Stimulated activated CD8-positive, alpha-beta memory T cell treated with anti-CD3 and anti-CD28 coated beads, Interleukin-7, amount 100 ng/mL, for 1 hour (primary cell): ENCODE results near the gene SAXO2.
A peak's percentile ranks its signal among the peaks of the same experiment; 100 is the strongest.
"Not testable (repeated sequence)": the region's sequence is repeated elsewhere in the genome, so short reads cannot be mapped to it uniquely, and the experiment has no call there.

ENCODE experiments used
- DNase-seq, 2 donors: peaks; one replicate each; pipeline ENCODE4 v3.0.0-alpha.2; 2020; ENCODE audit warnings: low read depth in 2 of 2

The SAXO2 gene, protein sequence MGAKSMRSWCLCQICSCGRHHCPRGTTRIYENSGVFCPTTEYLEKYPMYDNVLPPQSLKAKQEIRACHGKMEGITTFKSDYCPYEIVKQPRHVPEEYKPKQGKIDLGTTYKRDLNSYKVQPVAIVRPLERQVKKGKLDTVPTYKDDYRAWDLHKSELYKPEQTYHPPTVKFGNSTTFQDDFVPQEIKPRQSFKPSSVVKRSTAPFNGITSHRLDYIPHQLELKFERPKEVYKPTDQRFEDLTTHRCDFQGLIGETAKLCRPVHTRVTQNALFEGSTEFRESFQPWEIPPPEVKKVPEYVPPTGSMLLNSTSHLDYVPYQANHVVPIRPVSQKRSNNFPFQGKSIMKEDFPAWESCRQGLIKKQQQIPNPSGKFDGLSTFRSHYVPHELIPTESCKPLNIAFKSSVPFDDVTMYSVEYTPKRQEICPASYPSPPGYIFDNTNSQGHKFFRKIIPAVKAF

DNA sequence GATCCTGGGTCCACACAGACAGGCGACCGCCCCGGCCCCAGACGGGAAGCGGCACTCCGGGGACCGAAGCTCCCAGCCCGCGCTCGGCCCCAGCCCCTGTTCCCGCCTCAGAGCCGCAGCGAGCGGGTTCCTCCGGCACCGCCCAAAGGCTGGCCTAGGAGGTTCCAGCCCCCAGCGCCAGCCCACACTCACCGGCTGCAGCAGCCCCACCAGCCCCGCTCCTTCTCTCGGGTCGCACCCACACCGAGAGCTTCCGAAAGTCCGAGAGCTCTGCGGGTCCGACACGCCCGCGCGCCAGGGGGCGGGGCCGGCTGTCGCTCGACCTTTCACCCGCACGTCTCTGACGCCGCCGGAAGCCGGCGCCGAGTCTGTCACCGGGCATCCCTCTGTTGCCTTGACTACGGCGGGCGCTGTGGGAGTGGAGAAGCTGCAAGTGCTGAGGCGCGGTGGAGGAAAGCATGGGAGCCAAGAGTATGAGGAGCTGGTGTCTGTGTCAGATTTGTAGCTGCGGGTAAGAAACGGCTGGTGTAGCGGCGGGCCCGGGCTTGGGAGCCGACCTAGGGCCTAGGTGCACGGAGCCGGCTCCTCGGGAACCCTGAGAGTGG is at the start of gene SAXO2, which contains the start of gene EFL1:
SAXO2 (plus strand) TSS at position 397 of the 605 bp plus-strand sequence; CDS start at position 459, 62 bp downstream.
EFL1 (minus strand) TSS at position 313 of the 605 bp plus-strand sequence. CDS start 956 bp downstream, outside the sequence.
- peak; percentile 70 to 85 for DNase-seq

GRCh38 chr15:82216092-82216491 is 46.5 kb upstream of the SAXO2 start:
- DNase-seq, result not testable (repeated sequence)

DNA sequence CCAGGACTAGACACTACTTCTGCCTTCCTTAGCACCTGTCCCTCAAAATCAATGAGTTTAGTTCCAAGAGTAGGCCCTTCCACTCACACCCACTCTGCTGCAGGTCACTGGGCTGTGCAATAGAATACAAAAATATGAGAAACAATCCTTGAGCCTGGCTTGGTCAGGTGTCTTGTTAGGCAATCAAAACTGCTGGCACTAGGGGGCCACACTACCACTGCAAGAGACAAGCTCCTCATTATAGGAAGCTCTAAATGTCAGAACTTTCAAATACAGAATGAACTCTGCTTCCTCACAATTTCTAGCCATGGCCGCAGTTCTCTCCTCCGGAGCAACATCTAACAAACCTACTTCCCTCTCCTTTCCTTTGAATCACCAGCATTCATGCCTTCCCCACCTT is 41.1 kb upstream of the SAXO2 start:
- not testable (repeated sequence) for DNase-seq

GRCh38 chr15:82228750-82229149 is 33.9 kb upstream of the SAXO2 start:
- no peak for DNase-seq

GRCh38 chr15:82231233-82231632 is 31.4 kb upstream of the SAXO2 start:
- DNase-seq, result no peak

GRCh38 chr15:82231842-82232241 is 30.8 kb upstream of the SAXO2 start:
- DNase-seq, result no peak

GRCh38 chr15:82237944-82238534 is 24.6 kb upstream of the SAXO2 start:
- DNase-seq, result not testable (repeated sequence)

DNA sequence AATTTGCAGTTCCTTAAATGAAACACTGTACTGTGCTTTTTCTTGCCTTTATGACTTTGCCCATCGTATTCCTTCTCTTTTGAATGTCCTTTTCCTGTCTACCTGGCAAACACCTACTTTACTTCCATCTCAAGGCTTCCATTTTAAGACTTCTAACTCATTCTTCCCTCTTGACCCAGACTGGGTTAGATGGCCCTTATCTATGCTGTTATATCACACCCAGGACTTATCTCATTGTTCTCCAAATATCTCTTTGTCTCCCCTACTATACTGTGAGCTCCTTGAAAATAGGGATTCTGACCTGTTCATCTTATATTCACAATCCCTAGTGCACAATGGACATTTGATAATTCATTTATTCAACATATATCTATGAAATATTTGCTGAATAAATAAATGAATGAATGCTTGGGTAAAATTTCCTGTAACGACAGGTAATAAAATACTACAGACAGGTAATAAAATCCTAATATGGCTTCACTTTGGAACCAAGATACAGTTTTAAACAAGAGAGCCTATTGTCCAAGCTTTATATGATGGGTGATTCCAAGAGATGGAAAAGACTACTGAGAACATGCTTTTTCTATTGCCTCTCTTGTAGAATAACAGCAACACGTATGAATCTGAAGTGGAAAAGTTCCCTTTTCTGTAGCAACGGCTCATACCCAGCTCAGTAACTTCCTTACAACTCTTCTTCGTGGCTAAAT is 22.8 kb upstream of the SAXO2 start:
- DNase-seq, result no peak

DNA sequence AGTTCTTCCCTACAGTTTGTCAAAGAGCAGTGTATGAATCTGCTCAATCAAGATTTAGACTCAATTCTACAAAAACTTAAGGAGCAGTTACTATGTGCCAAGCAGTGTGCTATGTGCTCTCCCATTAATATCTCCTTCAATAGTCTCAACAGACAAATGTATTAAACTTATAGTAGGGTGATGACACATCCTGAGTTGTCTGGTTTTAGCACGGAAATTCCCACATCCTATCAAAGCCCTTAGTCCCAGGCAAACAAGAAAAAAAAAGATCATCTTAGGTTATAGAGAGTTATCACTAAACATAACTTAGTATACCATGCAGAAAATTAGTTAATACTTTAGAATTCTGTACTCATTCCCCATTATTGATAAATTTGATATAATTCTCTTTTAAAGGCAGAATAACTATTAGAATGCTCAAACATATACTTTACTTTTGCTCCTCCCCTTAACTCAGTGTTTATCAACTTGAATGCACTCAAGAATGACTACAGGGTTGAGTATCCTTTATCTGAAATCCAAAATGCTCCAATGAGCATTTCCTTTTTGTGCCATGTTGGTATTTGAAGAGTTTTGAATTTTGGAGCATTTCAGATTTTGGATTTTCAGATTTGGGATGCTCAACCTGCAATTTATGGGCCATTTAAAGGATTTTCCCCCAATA is 20.6 kb upstream of the SAXO2 start:
- DNase-seq, result not testable (repeated sequence)

DNA sequence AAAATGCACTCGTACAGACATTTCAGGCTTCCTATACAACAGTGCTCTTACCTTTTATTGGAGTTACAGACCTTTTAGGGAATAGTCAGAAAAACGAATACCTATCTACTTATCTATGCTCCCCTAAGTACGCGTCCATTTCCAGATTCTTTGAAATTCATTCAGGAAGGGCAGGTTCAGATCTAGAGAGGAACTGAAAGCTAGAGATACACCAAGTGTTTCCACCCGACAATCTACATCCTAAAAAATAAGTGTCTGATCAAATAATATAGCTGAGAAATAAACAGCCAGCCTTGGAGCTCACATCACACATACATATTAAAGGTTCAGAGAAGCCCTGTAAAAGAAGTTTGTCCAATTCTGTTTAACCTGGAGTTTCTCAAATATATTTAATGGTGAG is 19.0 kb upstream of the SAXO2 start:
- not testable (repeated sequence) for DNase-seq

DNA sequence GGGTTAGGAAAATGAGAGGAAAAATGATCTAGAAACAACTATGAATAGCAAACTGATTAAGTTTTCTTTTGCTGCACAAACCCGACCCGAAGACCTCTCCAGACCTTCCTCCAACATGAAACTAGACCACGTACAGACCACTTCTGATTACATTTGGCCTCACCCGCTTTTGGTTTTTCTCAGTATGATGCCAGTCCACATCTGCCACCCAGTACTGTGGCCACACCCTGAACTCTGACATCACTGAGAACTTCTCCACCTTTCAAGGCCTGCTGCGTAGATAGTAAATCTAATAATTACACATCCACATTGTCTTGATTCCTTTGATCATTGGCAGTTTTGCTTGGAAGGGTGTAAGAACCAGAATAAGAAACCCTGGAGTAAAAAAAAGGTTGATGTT is 16.7 kb upstream of the SAXO2 start:
- DNase-seq, result not testable (repeated sequence)

DNA sequence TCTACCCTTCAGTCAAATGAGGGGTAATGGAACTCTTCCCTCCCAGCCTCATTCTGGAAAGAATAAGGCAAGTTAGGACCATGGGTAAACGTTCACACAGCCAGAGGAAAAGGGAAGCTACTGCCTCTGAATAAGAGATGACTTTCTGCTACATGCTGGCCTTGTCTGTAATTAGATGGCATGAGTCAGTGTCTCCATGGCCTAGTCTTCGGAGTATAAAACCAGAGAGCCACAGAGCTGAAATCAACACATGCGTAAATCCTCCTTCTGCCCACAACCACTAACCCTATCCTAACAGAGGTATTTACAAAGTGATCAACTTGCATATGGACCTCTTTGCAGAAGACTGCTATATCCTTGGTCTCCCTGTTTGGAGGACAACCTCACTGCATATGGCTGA is 14.4 kb upstream of the SAXO2 start:
- not testable (repeated sequence) for DNase-seq

GRCh38 chr15:82261566-82262421 is 824 bp upstream of the SAXO2 start:
- not testable (repeated sequence) for DNase-seq

- no peak for DNase-seq
Observed at GRCh38 chr15:82263350-82263749, 732 bp downstream of the SAXO2 start.

DNA sequence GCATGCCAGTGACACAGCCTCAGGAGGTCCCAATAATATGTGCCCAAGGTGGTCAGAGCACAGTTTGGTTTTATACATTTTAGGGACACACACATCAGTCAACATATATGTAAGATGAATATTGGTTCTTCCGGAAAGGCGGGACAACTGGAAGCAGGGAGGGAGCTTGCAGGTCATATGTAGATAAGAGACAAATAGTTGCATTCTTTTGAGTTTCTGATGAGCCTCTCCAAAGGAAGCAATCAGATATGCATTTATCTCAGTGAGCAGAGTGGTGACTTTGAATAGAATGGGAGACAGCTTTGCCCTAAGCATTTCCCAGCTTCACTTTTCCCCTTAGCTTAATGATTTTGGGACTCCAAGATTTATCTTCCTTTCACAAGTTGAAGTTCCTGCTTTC is 4.5 kb downstream of the SAXO2 start:
- not testable (repeated sequence) for DNase-seq

- not testable (repeated sequence) for DNase-seq
Observed at GRCh38 chr15:82268454-82268853, 5.8 kb downstream of the SAXO2 start.

GRCh38 chr15:82272154-82272553 is 9.5 kb downstream of the SAXO2 start:
- no peak for DNase-seq

DNA sequence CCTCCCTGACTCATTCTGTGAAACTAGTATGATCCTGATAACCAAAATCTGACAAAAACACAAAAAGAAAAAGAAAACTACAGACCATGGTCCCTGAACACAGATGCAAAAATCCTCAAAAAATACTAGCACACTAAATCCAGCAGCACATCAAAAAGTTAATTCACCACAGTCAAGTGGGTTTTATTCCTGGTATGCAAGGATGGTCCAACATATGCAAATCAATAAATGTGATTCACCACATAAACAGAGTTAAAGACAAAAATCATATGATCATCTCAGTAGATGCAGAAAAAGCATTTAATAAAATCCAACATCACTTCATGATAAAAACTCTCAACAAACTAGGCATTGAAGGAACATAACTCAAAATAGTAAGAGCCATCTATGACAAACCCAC is 12.8 kb downstream of the SAXO2 start:
- DNase-seq, result no peak

- DNase-seq, result not testable (repeated sequence)
Observed at GRCh38 chr15:82281276-82281675, 18.7 kb downstream of the SAXO2 start.

DNA sequence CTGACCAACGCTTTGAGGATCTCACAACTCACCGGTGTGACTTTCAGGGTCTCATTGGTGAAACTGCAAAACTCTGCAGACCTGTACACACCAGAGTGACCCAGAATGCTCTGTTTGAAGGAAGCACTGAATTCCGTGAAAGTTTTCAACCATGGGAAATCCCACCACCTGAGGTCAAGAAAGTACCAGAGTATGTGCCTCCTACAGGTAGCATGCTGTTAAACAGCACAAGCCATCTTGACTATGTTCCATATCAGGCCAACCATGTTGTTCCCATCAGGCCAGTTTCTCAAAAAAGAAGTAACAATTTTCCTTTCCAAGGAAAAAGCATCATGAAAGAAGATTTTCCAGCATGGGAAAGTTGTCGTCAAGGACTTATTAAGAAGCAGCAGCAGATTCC is 19.8 kb downstream of the SAXO2 start:
- not testable (repeated sequence) for DNase-seq
